WTC11 (cell line): Measurements from ENCODE around the gene C12orf50.

Experiments used
- CTCF ChIP-seq: fragments of 200-600 bp; IDR thresholded peaks from 2 replicates; pipeline ENCODE4 v1.8.0; 2022; ENCODE audit warnings: antibody characterized with exemption
- E2F1 ChIP-seq: sonication (generic); formaldehyde crosslinking; IDR thresholded peaks from 2 replicates; pipeline ENCODE4 v1.8.0; 2022; ENCODE audit warnings: mild to moderate bottlenecking, missing genetic modification reagents
- NR3C1 ChIP-seq: sonication (generic); formaldehyde crosslinking; conservative IDR thresholded peaks from 2 replicates; pipeline ENCODE4 v1.8.1; 2023; ENCODE audit warnings: low read depth, mild to moderate bottlenecking, missing genetic modification reagents
- RELA ChIP-seq: sonication (generic); formaldehyde crosslinking; IDR thresholded peaks from 2 replicates; pipeline ENCODE4 v1.8.1; 2022; ENCODE audit warnings: missing genetic modification reagents, mild to moderate bottlenecking, borderline replicate concordance

- TF ChIP-seq CTCF (no peak), E2F1 (CRISPR knock-in tag) (no peak), NR3C1 (CRISPR knock-in tag) (no peak), RELA (CRISPR knock-in tag) (no peak)
Observed at GRCh38 chr12:87935216-87935615, 94.0 kb downstream of the C12orf50 start.
